Measurements from ENCODE around the gene MAP7D3.

The MAP7D3 gene

GRCh38 chrX:136228839-136229207 is 22.4 kb downstream of the MAP7D3 start:
- H3K9me3 ChIP-seq (replicated peaks; ENCODE audit: insufficient read depth, low read length) = no peaks in the 10 kb centered on the region
- H3K4me2 ChIP-seq (ENCODE audit: low read depth, low read length) = peak overlapping the region; percentile 82
- H3K9me2 ChIP-seq (replicated peaks; ENCODE audit: insufficient read depth, low read length) = no peaks in the 10 kb centered on the region
- peak; percentile 54 for DNase-seq
- TF ChIP-seq EZH2 (optimal IDR thresholded peaks at IDR 0.05; ENCODE audit: low read depth, low read length) (no peak), CTCF (IDR thresholded peaks at IDR 0.05; ENCODE audit: low read length) (no peak), EZH2phosphoT487 (IDR thresholded peaks at IDR 0.05; ENCODE audit: low read length) (no peak)
- no peaks in the 10 kb centered on the region for H3K79me2 ChIP-seq (ENCODE audit: low read length)
- H3F3A ChIP-seq (ENCODE audit: insufficient read depth, low read length) = peaks cover 11% of the 10 kb centered on the region
- H2AFZ ChIP-seq (ENCODE audit: low read length) = peak overlapping the region; percentile 63
- no peaks in the 10 kb centered on the region for H3K27me3 ChIP-seq (replicated peaks; ENCODE audit: insufficient read depth, low read length)
- H3K4me3 ChIP-seq (ENCODE audit: low read length) = peak overlapping the region; percentile 43
- H4K20me1 ChIP-seq (ENCODE audit: insufficient read depth, low read length) = no peaks in the 10 kb centered on the region
- H3K27ac ChIP-seq (ENCODE audit: low read length) = peak overlapping the region; percentile 77; the same call in 1 of the 2 replicates
- no peaks in the 10 kb centered on the region; the same call in 1 of the 2 replicates for H3K36me3 ChIP-seq (replicated peaks; ENCODE audit: insufficient read depth, low read length)
- H3K4me1 ChIP-seq (ENCODE audit: low read length) = peaks cover 18% of the 10 kb centered on the region
- H3K9ac ChIP-seq (ENCODE audit: low read length) = peak overlapping the region; percentile 32; the same call in 1 of the 2 replicates

DNA sequence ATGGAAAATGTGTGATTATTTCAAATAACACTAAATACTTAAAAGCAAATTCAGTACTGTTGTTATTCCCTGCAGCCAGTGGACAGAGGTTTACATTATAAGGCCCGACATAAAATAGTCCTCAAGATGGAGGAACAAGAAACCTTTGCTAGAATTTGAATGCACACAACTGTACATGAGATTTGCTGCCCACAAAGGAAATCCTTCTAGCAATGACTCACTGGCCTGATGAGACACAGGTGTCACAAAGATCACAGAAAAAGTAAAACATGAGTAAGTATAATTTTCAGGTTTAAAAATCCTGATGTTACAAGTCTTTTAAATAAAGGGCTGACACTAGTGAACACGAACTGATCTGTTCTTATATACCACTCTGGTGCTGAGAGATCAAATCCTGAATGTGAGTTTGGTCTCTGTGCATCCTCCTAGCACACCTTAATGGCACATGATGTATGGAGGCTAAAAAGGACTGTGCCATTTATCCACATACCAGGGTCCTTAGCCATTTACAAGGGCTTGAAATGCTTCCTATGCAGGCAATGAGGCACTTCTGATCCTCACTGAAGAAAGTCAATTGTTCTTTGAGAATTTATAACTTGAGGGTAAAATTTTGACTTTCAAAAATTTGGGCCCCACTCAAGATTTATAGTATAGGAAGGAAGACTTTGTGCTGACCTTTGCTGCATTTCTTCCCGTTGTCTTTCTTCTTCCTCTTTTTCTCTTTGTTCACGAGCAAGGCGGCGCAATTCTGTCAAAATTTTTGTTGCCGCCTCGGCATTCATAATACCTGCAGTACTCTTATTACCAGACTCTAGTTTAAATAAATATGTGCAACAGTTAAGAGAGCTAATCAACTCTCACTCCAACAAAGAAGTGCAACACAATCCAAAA is 23.0 kb downstream of the MAP7D3 start:
- Histone ChIP-seq H3K4me3 (ENCODE audit: low read length) (peak overlapping the region; percentile 43), H3K4me2 (ENCODE audit: low read depth, low read length) (peak overlapping the region; percentile 82), H3K27me3 (replicated peaks; ENCODE audit: insufficient read depth, low read length) (no peaks in the 10 kb centered on the region), H3K4me1 (ENCODE audit: low read length) (peaks cover 18% of the 10 kb centered on the region), H2AFZ (ENCODE audit: low read length) (peak overlapping the region; percentile 63), H4K20me1 (ENCODE audit: insufficient read depth, low read length) (no peaks in the 10 kb centered on the region), H3K9me2 (replicated peaks; ENCODE audit: insufficient read depth, low read length) (no peaks in the 10 kb centered on the region), H3K36me3 (replicated peaks; ENCODE audit: insufficient read depth, low read length) (no peaks in the 10 kb centered on the region; the same call in 1 of the 2 replicates), H3K79me2 (ENCODE audit: low read length) (no peaks in the 10 kb centered on the region), H3F3A (ENCODE audit: insufficient read depth, low read length) (peaks cover 11% of the 10 kb centered on the region), H3K27ac (ENCODE audit: low read length) (peak overlapping the region; percentile 77; the same call in 1 of the 2 replicates), H3K9ac (ENCODE audit: low read length) (peak overlapping the region; percentile 32; the same call in 1 of the 2 replicates), H3K9me3 (replicated peaks; ENCODE audit: insufficient read depth, low read length) (no peaks in the 10 kb centered on the region)
- TF ChIP-seq EZH2 (optimal IDR thresholded peaks at IDR 0.05; ENCODE audit: low read depth, low read length) (no peak), CTCF (IDR thresholded peaks at IDR 0.05; ENCODE audit: low read length) (no peak), EZH2phosphoT487 (IDR thresholded peaks at IDR 0.05; ENCODE audit: low read length) (no peak)
- peak; percentile 61 for DNase-seq

DNA sequence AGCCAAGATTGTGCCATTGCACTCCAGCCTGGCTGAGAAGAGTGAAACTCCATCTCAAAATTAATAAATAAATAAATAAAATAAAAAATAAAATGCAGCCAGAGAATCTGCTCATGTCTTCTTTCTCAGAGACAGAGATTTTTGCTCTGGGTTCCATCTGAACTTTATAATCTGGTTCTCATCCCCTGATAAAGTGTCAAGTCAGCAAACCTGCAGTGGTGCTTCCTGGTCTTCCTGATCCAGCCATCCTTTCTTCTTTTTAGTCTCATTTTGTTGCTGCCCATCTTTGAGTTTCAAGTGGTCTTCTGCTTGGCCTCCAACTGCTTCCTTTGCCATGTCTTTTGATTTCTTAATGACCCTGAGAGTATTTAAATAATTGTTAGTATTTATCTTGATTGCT is 24.1 kb downstream of the MAP7D3 start:
- H3K79me2 ChIP-seq (ENCODE audit: low read length) = no peaks in the 10 kb centered on the region
- no peak for TF ChIP-seq CTCF (IDR thresholded peaks at IDR 0.05; ENCODE audit: low read length)
- TF ChIP-seq EZH2 (optimal IDR thresholded peaks at IDR 0.05; ENCODE audit: low read depth, low read length) = no peak
- TF ChIP-seq EZH2phosphoT487 (IDR thresholded peaks at IDR 0.05; ENCODE audit: low read length) = no peak
- no peak overlapping the region for H2AFZ ChIP-seq (ENCODE audit: low read length)
- no peaks in the 10 kb centered on the region for H3K9me2 ChIP-seq (replicated peaks; ENCODE audit: insufficient read depth, low read length)
- no peaks in the 10 kb centered on the region for H3K36me3 ChIP-seq (replicated peaks; ENCODE audit: insufficient read depth, low read length)
- no peaks in the 10 kb centered on the region for H4K20me1 ChIP-seq (ENCODE audit: insufficient read depth, low read length)
- H3K4me1 ChIP-seq (ENCODE audit: low read length) = peaks cover 18% of the 10 kb centered on the region
- H3K27me3 ChIP-seq (replicated peaks; ENCODE audit: insufficient read depth, low read length) = no peaks in the 10 kb centered on the region
- no peak overlapping the region for H3K9ac ChIP-seq (ENCODE audit: low read length)
- DNase-seq = no peak
- no peaks in the 10 kb centered on the region for H3K9me3 ChIP-seq (replicated peaks; ENCODE audit: insufficient read depth, low read length)
- H3F3A ChIP-seq (ENCODE audit: insufficient read depth, low read length) = peaks cover 11% of the 10 kb centered on the region
- H3K4me2 ChIP-seq (ENCODE audit: low read depth, low read length) = peak overlapping the region; percentile 82; the same call in 1 of the 2 replicates
- H3K27ac ChIP-seq (ENCODE audit: low read length) = no peak overlapping the region
- no peak overlapping the region for H3K4me3 ChIP-seq (ENCODE audit: low read length)
